DND-41 (cell line): ENCODE results near the gene MARS1.

Experiments used
- EZH2 ChIP-seq: IDR thresholded peaks from 3 replicates; pipeline ENCODE4 v1.6.1; 2012; ENCODE audit warnings: borderline replicate concordance, low read depth, mild to moderate bottlenecking, moderate library complexity, low read length, inconsistent platforms; ENCODE audit not compliant: severe bottlenecking
- TF ChIP-seq, protein P1 (sequence below): IDR thresholded peaks from 2 replicates; pipeline ENCODE4 v1.5.1; 2012; ENCODE audit warnings: borderline replicate concordance, low read length, moderate library complexity, mild to moderate bottlenecking; ENCODE audit not compliant: poor library complexity, severe bottlenecking; ENCODE audit errors: extremely low read depth

GRCh38 chr12:57465747-57466505 lies 21.9 kb upstream of the MARS1 start:
- TF ChIP-seq, protein P1, sequence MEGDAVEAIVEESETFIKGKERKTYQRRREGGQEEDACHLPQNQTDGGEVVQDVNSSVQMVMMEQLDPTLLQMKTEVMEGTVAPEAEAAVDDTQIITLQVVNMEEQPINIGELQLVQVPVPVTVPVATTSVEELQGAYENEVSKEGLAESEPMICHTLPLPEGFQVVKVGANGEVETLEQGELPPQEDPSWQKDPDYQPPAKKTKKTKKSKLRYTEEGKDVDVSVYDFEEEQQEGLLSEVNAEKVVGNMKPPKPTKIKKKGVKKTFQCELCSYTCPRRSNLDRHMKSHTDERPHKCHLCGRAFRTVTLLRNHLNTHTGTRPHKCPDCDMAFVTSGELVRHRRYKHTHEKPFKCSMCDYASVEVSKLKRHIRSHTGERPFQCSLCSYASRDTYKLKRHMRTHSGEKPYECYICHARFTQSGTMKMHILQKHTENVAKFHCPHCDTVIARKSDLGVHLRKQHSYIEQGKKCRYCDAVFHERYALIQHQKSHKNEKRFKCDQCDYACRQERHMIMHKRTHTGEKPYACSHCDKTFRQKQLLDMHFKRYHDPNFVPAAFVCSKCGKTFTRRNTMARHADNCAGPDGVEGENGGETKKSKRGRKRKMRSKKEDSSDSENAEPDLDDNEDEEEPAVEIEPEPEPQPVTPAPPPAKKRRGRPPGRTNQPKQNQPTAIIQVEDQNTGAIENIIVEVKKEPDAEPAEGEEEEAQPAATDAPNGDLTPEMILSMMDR = no peak
- TF ChIP-seq EZH2 = no peak
